Kidney (tissue), 14 donors: ENCODE data around the gene MN1. TPM values are rescaled to one million over a fixed set of nuclear protein-coding genes. Genes with fewer than 3 reads are reported as not detected.
"Not testable (repeated sequence)": the region's sequence is repeated elsewhere in the genome, so short reads cannot be mapped to it uniquely, and the experiment has no call there.

Experiments
- DNase-seq, 5 donors: peaks; one replicate each; pipeline ENCODE4 v3.0.0-alpha.2; 2013 to 2020
- FAIRE-seq: peaks from 2 replicates; lab custom pipeline; 2012; peaks lifted over from hg19 to GRCh38; lab: Jason Lieb, UNC
- H3K27ac ChIP-seq, 2 donors: one replicate each; pipeline ENCODE4 v1.7.0; 2013; ENCODE audit warnings: low read depth in 2 of 2, low read length in 2 of 2, inconsistent platforms in 1 of 2
- H3K27me3 ChIP-seq: one replicate; pipeline ENCODE4 v1.7.1; 2013; ENCODE audit warnings: low read length, inconsistent platforms; ENCODE audit not compliant: control insufficient read depth, insufficient read depth
- H3K36me3 ChIP-seq, 3 donors: one replicate each; pipeline versions ENCODE4 v1.7.0 to v1.7.1; 2013; ENCODE audit warnings: low read length in 3 of 3, control low read depth in 1 of 3, inconsistent platforms in 1 of 3; ENCODE audit not compliant: insufficient read depth in 3 of 3, control insufficient read depth in 2 of 3
- H3K4me1 ChIP-seq, 3 donors: one replicate each; pipeline versions ENCODE4 v1.7.0 to v1.7.1; 2013; ENCODE audit warnings: low read length in 3 of 3, inconsistent platforms in 1 of 3, low read depth in 1 of 3; ENCODE audit not compliant: control insufficient read depth in 2 of 3, insufficient read depth in 2 of 3
- H3K4me3 ChIP-seq, 3 donors: one replicate each; pipeline versions ENCODE4 v1.7.0 to v1.8.1; 2013; ENCODE audit warnings: low read length in 3 of 3, control low read depth in 1 of 3, inconsistent platforms in 1 of 3
- H3K9ac ChIP-seq, 3 donors: one replicate each; pipeline versions ENCODE4 v1.7.0 to v1.7.1; 2013; ENCODE audit warnings: low read length in 3 of 3, control low read depth in 1 of 3, inconsistent platforms in 1 of 3
- H3K9me3 ChIP-seq, 3 donors: one replicate each; pipeline versions ENCODE4 v1.7.0 to v1.7.1; 2013; ENCODE audit warnings: low read length in 3 of 3, control low read depth in 1 of 3, inconsistent platforms in 1 of 3; ENCODE audit not compliant: control insufficient read depth in 2 of 3, insufficient read depth in 1 of 3
- CTCF ChIP-seq: IDR thresholded peaks from 3 replicates; pipeline ENCODE4 v1.5.1; 2012; ENCODE audit warnings: mild to moderate bottlenecking, moderate library complexity, borderline replicate concordance; ENCODE audit not compliant: insufficient read depth; ENCODE audit errors: extremely low read depth
- intact Hi-C: fragments of 100-400 bp; cut with DNase I; formaldehyde crosslinking; loops from one replicate; pipeline ENCODE4 v1.11.1; 2022
- polyA plus RNA-seq: library from polyadenylated mRNA; stranded (reverse); fragments of 350-450 nt; fragmentation: Illumina TruSeq; extraction: RNeasy Lipid Tissue Mini Kit (QIAGEN cat#74804); gene quantifications from one replicate; pipeline ENCODE4 v1.2.3, GENCODE V29; 2014; ENCODE audit warnings: low read depth, low replicate concordance; ENCODE audit not compliant: insufficient read depth
- total RNA-seq: library from RNA; stranded (reverse); fragmentation: NEBNext Ultra II Directional; extraction: Animal tissue kit (Norgen Biotek cat#: 25700); gene quantifications from one replicate; pipeline ENCODE4 v1.2.1, GENCODE V29; 2021
- donor health status: control.
- donor health status: control.
- donor health status: control.
- donor health status: control.
- donor health status: control.
- donor health status: DM: yes; HTN: yes; CAD: no.
- donor health status: Normal renal cell carcinoma (clear cell type).

Gene MN1
- total and polyA plus RNA-seq, 2 donors from 2014 or later = 0.92 to 3.2 TPM

GRCh38 chr22:27746918-27747317 is 54.6 kb downstream of the MN1 start:
- no peaks in the 10 kb centered on the region for H3K9me3 ChIP-seq
- DNase-seq (no peak), FAIRE-seq (no peak)
- no peak overlapping the region for H3K4me3 ChIP-seq
- H3K9ac ChIP-seq = no peak overlapping the region
- H3K27ac ChIP-seq = no peak overlapping the region
- H3K36me3 ChIP-seq = no peaks in the 10 kb centered on the region
- intact Hi-C loops = no loop called here
- no peak for TF ChIP-seq CTCF
- no peaks in the 10 kb centered on the region for H3K27me3 ChIP-seq
- H3K4me1 ChIP-seq = peaks cover 0 to 2% (median 0%) of the 10 kb centered on the region in 3 donors

GRCh38 chr22:27745809-27746208 is 55.7 kb downstream of the MN1 start:
- Histone ChIP-seq H3K9ac (no peak overlapping the region), H3K36me3 (no peaks in the 10 kb centered on the region), H3K27me3 (no peaks in the 10 kb centered on the region), H3K4me3 (no peak overlapping the region), H3K4me1 (peaks cover 0 to 2% (median 0%) of the 10 kb centered on the region in 3 donors), H3K27ac (no peak overlapping the region), H3K9me3 (no peaks in the 10 kb centered on the region)
- intact Hi-C loops = no loop called here
- DNase-seq (no peak), FAIRE-seq (no peak)
- TF ChIP-seq CTCF = no peak

- H3K4me1 ChIP-seq = peaks cover 0 to 2% (median 0%) of the 10 kb centered on the region in 3 donors
- no peak overlapping the region for H3K4me3 ChIP-seq
- no peak for FAIRE-seq
- intact Hi-C loops = no loop called here
- no peaks in the 10 kb centered on the region for H3K36me3 ChIP-seq
- no peak for TF ChIP-seq CTCF
- DNase-seq = no peak
- H3K9ac ChIP-seq = no peak overlapping the region
- no peaks in the 10 kb centered on the region for H3K9me3 ChIP-seq
- no peak overlapping the region for H3K27ac ChIP-seq
- H3K27me3 ChIP-seq = no peaks in the 10 kb centered on the region
Observed at GRCh38 chr22:27745154-27745553, 56.4 kb downstream of the MN1 start.

DNA sequence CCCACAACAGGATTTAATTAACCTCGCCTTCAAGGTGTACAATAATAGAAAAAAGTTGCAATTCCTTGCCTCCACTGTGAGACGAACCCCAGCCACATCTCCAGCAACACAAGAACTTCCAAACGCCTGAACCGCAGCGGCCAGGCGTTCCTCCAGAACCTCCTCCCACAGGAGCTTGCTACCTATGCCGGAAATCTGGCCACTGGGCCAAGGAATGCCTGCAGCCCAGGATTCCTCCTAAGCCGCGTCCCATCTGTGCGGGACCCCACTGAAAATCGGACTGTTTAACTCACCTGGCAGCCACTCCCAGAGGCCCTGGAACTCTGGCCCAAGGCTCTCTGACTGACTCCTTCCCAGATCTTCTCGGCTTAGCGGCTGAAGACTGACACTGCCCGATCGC is 57.5 kb downstream of the MN1 start:
- DNase-seq, H3K9ac ChIP-seq, FAIRE-seq, H3K9me3 ChIP-seq, H3K27ac ChIP-seq, intact Hi-C loops, H3K4me3 ChIP-seq, H3K4me1 ChIP-seq, H3K36me3 ChIP-seq, H3K27me3 ChIP-seq: not testable (repeated sequence)
